Omental fat pad (tissue), 4 donors: ENCODE data around the gene RIPK4. TPM values are rescaled to one million over a fixed set of nuclear protein-coding genes. Genes with fewer than 3 reads are reported as not detected.

Experiments
- ATAC-seq: fragments of 150-250 bp; one replicate; pipeline ENCODE4 v1.9.1; 2016; ENCODE audit warnings: mild to moderate bottlenecking, moderate library complexity; ENCODE audit not compliant: low FRiP score
- DNase-seq: peaks from one replicate; pipeline ENCODE4 v3.0.0-alpha.2; 2019; ENCODE audit warnings: low spot score
- CTCF ChIP-seq, 3 donors: fragments of 450-650 bp; IDR thresholded peaks; one replicate each; pipeline ENCODE4 v1.5.1; 2016 to 2017; ENCODE audit warnings: antibody characterized with exemption in 3 of 3, mild to moderate bottlenecking in 3 of 3, moderate library complexity in 2 of 3
- total RNA-seq, 4 donors: library from RNA; depleted of rRNA; stranded (reverse); fragments of >200 nt; gene quantifications; one replicate each; pipeline ENCODE4 v1.1.0, GENCODE V29; 2016

RIPK4 gene
- total RNA-seq, 4 donors from 2014 or later, result 2.5 to 17.7 (median 4.9) TPM; not detected in 1

- ATAC-seq, result no peak
- no peak for DNase-seq
- no peak for TF ChIP-seq CTCF (IDR thresholded peaks at IDR 0.05)
Observed at GRCh38 chr21:41713495-41714281, 53.2 kb downstream of the RIPK4 start.

- ATAC-seq (no peak), DNase-seq (no peak)
- TF ChIP-seq CTCF (IDR thresholded peaks at IDR 0.05), result no peak
Observed at GRCh38 chr21:41712730-41713129, 54.1 kb downstream of the RIPK4 start.

DNA sequence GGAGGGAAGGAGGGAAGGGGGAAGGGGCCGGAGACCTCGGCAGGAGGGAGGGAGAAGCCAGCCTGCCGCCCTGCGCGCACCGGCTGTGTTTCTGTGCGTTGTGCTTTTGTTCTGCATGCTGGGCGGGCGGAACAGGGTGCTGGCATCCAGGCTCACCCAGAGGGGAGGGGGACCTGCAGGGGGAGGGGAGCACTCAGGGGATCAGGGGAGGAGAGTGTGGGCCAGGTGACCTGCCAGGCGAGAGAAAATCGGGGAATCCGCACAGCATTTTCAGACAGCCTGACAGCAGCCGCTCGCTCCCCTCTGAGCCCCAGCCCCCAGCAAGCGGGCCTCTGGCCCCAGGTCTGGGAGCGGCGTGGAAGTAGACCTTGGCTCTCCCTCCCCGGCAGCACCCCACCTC lies 54.7 kb downstream of the RIPK4 start:
- ATAC-seq (no peak), DNase-seq (no peak)
- no peak for TF ChIP-seq CTCF (IDR thresholded peaks at IDR 0.05)

- no peak for TF ChIP-seq CTCF (IDR thresholded peaks at IDR 0.05)
- ATAC-seq (no peak), DNase-seq (no peak)
Observed at GRCh38 chr21:41711416-41712007, 55.3 kb downstream of the RIPK4 start.

GRCh38 chr21:41710823-41711160 lies 56.1 kb downstream of the RIPK4 start:
- ATAC-seq, result no peak
- no peak for TF ChIP-seq CTCF (IDR thresholded peaks at IDR 0.05)
- no peak for DNase-seq

- TF ChIP-seq CTCF (IDR thresholded peaks at IDR 0.05), result no peak
- ATAC-seq, result no peak
- DNase-seq, result no peak
Observed at GRCh38 chr21:41709965-41710822, 56.7 kb downstream of the RIPK4 start.
